Measurements from ENCODE around the gene ST6GALNAC3.
"Not testable (repeated sequence)": the region's sequence is repeated elsewhere in the genome, so short reads cannot be mapped to it uniquely, and the experiment has no call there.

Gene ST6GALNAC3

GRCh38 chr1:76240316-76240715, 165.8 kb downstream of the ST6GALNAC3 start:
- H3K27ac ChIP-seq: no peak overlapping the region
- TF ChIP-seq CTCF (conservative IDR thresholded peaks at IDR 0.05): no peak

- not testable (repeated sequence) for H3K27ac ChIP-seq
Measured at GRCh38 chr1:76242587-76242986, 168.0 kb downstream of the ST6GALNAC3 start.

GRCh38 chr1:76247261-76247852, 172.8 kb downstream of the ST6GALNAC3 start:
- no peak for TF ChIP-seq CTCF (conservative IDR thresholded peaks at IDR 0.05)
- H3K27ac ChIP-seq: no peak overlapping the region

- no peak for TF ChIP-seq CTCF (conservative IDR thresholded peaks at IDR 0.05)
- H3K27ac ChIP-seq: no peak overlapping the region
Measured at GRCh38 chr1:76250271-76250670, 175.7 kb downstream of the ST6GALNAC3 start.

GRCh38 chr1:76252431-76252830, 177.9 kb downstream of the ST6GALNAC3 start:
- TF ChIP-seq CTCF (conservative IDR thresholded peaks at IDR 0.05): no peak
- H3K27ac ChIP-seq: no peak overlapping the region

- TF ChIP-seq CTCF (conservative IDR thresholded peaks at IDR 0.05): no peak
- no peak overlapping the region for H3K27ac ChIP-seq
Measured at GRCh38 chr1:76254104-76255030, 179.8 kb downstream of the ST6GALNAC3 start.

- H3K27ac ChIP-seq: no peak overlapping the region
- TF ChIP-seq CTCF (conservative IDR thresholded peaks at IDR 0.05): no peak
Measured at GRCh38 chr1:76256289-76257223, 182.0 kb downstream of the ST6GALNAC3 start.

Data from VCaP (cell line).